GM19463 (cell line): ENCODE results near the gene CYP2F1.

ENCODE experiments used
- ATAC-seq: cut with Tn5 transposase; IDR thresholded peaks from one replicate; pipeline ENCODE4 v1.9.1; 2021; ENCODE audit warnings: mild to moderate bottlenecking, moderate library complexity; ENCODE audit not compliant: unreplicated experiment

The CYP2F1 gene

DNA sequence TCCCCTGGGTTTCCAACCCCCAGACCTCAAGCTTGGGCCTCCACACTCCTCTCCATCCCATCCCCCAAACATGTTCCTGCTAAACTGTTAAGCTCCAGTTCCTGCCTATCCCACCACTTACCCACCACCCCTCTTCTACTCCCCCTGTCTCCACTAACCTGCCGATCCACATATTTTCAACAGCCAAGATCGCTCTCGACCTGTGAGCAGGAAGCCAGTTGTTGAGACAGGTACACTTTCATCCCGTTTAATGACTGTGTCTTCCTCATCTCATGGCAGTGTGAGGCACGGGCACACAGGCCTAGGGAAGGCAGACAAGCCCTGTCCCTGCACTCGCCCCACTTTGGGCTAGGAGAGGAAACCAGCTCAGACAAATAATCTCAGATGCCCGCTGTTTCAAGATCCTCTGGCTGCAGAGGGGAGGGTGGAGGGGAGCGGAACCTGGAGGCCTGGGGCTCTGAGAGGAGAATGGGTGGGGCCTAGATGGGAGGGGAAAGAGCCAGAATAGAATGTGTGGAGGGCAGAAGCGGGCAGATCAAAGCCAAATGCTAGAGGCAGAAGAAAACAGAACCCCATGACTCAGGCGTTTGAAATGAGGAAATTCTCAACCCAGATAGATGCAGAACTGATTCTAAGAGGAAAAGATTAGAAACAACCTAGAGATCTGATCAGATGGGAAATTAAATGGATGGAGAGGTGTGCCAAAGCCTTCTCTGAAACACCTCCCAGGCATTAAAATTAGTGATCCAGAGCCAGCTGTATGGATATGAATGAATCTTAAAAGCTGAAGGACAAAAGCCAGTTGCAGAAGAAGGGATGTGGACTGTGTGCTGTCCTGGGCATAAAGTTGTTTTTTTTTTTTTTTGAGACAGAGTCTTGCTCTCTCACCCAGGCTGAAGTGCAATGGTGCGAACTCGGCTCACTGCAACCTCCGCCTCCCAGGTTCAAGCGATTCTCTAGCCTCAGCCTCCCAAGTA, 61.9 kb downstream of the CYP2F1 start:
- ATAC-seq, result no peak
